ENCODE measurements around the gene TDRD7.
A peak's percentile ranks its signal among the peaks of the same experiment; 100 is the strongest.
"Not testable (repeated sequence)": the region's sequence is repeated elsewhere in the genome, so short reads cannot be mapped to it uniquely, and the experiment has no call there.

TDRD7 gene

DNA sequence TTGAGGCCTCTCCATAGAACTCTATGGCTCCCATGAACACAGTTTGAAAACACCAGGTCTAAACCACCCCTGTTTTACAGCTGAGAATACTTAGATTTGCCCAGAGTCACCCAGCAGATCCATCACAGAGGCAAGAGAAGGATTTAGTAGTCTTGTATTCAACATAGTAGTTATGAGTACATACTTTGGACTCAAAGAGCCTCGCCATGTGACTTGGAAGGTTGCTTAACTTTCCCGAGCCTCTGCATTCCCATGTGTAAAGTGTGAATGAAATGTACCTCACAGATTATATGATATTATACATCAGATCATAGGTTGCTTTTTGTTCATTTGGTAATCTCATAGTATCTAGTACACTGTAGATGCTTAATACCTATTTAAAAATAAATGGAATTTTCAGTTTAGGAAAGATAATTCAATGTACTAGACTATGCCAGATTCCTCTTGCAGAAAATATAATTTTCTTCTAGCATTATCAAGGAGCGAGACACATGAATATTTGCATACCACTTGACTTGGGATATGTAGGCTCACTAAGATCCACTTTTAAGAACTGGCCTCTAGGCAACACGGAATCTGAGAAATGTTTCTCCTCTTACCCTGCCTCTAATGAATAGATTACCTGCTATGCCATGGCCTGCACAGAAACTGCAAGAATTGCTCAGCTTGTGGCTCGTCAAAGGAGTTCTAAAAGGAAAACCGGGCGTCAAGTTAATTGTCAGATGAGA, 18.6 kb downstream of the TDRD7 start:
- FAIRE-seq (no peak), DNase-seq (ENCODE audit: insufficient read length) (no peak)
- TF ChIP-seq TAF1 (IDR thresholded peaks at IDR 0.05; ENCODE audit: borderline replicate concordance, low read depth, low read length), result no peak
- TF ChIP-seq POLR2A (IDR thresholded peaks at IDR 0.05; ENCODE audit: low read depth, low read length), result no peak
- no peak for TF ChIP-seq POLR2AphosphoS5 (IDR thresholded peaks at IDR 0.05; ENCODE audit: low read depth, low read length)

DNA sequence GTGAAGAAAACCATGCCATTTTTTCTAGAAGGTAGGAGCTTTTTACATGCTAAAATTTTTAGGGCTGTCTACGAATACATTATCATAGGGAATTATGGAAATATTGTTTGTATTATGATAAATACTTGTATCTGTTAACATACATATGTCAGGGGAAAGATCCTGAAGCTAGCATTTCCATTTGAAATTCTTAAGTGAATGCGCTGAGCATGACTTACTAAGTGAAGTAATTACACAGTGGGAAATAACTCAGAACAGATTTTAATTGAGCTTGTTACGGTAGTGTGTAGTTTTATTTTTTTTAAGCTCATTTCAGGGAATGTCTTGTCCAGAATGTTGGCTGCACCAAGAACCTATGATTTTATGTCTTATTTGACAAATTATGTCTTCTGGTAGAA, 19.1 kb downstream of the TDRD7 start:
- FAIRE-seq (peak; percentile 5), DNase-seq (ENCODE audit: insufficient read length) (no peak)
- TF ChIP-seq TAF1 (IDR thresholded peaks at IDR 0.05; ENCODE audit: borderline replicate concordance, low read depth, low read length) (no peak), POLR2AphosphoS5 (IDR thresholded peaks at IDR 0.05; ENCODE audit: low read depth, low read length) (no peak), POLR2A (IDR thresholded peaks at IDR 0.05; ENCODE audit: low read depth, low read length) (no peak)

DNA sequence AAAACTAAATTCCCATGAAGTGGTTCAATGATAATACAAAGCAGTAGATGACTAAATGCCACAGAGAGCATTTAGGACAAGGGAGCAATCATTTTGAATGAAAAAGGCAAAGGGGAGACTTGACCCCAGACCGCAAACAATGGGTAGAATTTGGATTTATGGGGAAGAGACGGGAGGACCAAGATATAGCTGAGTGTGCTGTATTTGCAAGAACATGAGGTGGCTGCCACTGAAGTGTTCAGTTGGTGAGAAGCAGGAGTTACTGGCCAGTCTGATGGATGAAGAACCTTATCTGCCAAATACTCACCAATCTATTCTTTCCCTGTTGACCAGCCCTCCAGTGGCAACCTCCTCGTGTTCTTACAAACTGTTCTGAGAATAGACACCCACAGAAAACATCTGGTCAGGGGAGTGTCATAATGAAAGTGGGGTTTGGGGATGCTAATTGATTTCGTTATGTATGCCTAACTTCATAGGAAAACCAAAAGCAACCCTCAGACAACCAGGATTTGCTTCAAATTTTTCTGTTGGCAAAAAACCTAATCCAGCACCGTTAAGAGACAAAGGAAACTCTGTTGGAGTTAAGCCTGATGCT, 19.8 kb downstream of the TDRD7 start:
- TF ChIP-seq POLR2A (IDR thresholded peaks at IDR 0.05; ENCODE audit: low read depth, low read length) (no peak), TAF1 (IDR thresholded peaks at IDR 0.05; ENCODE audit: borderline replicate concordance, low read depth, low read length) (no peak), POLR2AphosphoS5 (IDR thresholded peaks at IDR 0.05; ENCODE audit: low read depth, low read length) (no peak)
- DNase-seq (ENCODE audit: insufficient read length) (no peak), FAIRE-seq (peak; percentile 51)

DNA sequence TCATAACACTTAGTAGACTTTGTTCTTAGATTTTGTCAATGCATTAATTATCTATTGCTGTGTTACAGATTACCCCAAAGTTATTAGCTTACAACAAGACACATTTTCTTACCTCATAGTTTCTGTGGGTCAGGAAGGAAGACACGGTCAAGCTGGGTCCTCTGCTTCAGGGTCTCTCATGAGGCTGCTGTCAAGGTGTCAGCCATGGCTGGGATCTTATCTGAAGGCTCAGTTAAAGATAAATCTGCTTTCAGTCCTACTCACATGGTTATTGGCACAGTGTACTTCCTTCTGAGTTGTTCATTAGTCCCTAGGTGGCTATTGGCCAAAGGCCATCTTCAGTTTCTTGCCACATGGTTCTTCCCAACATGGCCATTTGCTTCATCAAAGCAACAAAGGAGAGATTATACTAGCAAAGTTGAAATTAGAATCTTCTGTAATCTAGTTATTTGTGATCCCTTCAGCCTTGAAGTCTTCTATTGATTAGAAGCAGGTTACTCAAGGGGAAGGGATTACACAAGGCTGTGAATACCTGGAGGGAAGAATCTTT, 25.2 kb downstream of the TDRD7 start:
- TF ChIP-seq POLR2A (IDR thresholded peaks at IDR 0.05; ENCODE audit: low read depth, low read length) (no peak), TAF1 (IDR thresholded peaks at IDR 0.05; ENCODE audit: borderline replicate concordance, low read depth, low read length) (no peak), POLR2AphosphoS5 (IDR thresholded peaks at IDR 0.05; ENCODE audit: low read depth, low read length) (no peak)
- DNase-seq (ENCODE audit: insufficient read length) (no peak), FAIRE-seq (no peak)

DNA sequence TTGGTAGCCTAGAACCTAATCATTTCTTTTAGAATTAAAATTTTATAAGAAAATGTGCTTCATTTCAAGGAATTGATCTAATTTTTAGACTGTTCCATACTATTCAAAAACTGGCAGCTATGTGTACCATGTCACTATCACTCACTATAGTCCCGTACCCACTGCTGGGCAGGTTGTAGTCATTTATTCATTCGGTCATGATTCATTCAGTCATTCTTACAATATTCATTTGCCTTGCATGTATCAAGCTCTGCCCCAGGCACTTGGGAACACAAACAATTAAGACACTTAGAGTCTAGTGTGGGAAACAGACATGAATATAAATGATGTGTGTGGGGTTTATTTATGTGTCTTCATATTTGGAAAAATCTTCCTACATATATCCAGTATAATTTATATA, 26.4 kb downstream of the TDRD7 start:
- DNase-seq (ENCODE audit: insufficient read length) (no peak), FAIRE-seq (no peak)
- TF ChIP-seq POLR2A (IDR thresholded peaks at IDR 0.05; ENCODE audit: low read depth, low read length), result no peak
- TF ChIP-seq POLR2AphosphoS5 (IDR thresholded peaks at IDR 0.05; ENCODE audit: low read depth, low read length), result no peak
- no peak for TF ChIP-seq TAF1 (IDR thresholded peaks at IDR 0.05; ENCODE audit: borderline replicate concordance, low read depth, low read length)

DNA sequence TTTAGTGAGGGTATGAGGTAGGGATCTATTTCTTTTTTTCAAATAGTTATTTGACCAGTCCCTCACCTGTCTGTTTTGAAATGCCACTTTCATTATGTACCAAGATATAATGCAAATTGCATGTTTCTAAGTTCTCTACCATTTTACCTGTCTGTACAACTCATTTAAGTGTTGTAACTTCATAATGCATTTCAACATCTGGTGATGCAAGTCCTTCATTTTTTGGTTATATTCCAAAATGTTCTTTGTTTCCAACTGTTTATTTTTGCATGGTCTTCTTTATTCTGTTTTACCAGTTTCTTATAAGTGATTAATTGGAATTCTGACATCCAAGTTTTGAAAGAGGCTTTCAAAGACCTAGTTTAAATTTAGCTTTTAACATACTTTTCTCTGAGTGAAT, 26.8 kb downstream of the TDRD7 start:
- FAIRE-seq, result no peak
- no peak for DNase-seq (ENCODE audit: insufficient read length)
- no peak for TF ChIP-seq TAF1 (IDR thresholded peaks at IDR 0.05; ENCODE audit: borderline replicate concordance, low read depth, low read length)

DNA sequence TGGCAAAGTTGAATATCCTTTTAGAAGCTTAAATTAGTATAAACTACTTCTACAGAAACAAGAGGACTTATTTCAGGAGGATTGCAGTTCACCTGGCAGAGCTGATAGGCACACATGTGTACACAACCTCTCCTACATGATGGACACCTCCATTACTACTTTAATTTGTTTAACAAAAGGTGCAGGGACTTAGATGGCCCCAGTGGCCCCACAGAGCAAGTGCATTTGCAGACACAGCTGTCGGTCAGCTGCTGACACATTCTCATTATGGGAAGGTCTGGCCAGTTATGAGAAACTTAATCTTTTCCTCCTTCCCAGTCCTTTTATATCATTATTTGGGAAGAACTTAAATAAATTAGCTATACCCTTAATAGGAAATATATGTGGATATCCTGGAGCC, 28.3 kb downstream of the TDRD7 start:
- no peak for TF ChIP-seq TAF1 (IDR thresholded peaks at IDR 0.05; ENCODE audit: borderline replicate concordance, low read depth, low read length)
- FAIRE-seq (no peak), DNase-seq (ENCODE audit: insufficient read length) (no peak)

DNA sequence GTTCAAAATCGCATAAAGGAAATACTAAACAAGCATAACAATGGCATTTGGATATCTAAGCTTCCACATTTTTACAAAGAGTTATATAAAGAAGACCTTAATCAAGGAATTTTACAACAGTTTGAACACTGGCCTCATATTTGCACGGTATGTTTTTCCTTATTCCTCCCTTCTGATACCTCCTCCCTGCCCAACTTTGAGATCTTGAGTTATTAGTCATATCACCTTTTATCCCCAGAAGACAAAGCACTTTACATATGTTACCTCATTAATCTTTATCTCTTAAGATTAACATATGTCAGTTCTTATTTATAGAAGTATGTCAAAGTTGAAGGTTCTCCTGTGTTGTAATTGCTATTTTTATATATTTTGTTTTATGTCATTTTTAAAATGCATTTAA, 29.8 kb downstream of the TDRD7 start:
- peak; percentile 33 for FAIRE-seq
- DNase-seq (ENCODE audit: insufficient read length), result no peak
- TF ChIP-seq POLR2A (IDR thresholded peaks at IDR 0.05; ENCODE audit: low read depth, low read length), result no peak
- no peak for TF ChIP-seq TAF1 (IDR thresholded peaks at IDR 0.05; ENCODE audit: borderline replicate concordance, low read depth, low read length)
- no peak for TF ChIP-seq POLR2AphosphoS5 (IDR thresholded peaks at IDR 0.05; ENCODE audit: low read depth, low read length)

DNA sequence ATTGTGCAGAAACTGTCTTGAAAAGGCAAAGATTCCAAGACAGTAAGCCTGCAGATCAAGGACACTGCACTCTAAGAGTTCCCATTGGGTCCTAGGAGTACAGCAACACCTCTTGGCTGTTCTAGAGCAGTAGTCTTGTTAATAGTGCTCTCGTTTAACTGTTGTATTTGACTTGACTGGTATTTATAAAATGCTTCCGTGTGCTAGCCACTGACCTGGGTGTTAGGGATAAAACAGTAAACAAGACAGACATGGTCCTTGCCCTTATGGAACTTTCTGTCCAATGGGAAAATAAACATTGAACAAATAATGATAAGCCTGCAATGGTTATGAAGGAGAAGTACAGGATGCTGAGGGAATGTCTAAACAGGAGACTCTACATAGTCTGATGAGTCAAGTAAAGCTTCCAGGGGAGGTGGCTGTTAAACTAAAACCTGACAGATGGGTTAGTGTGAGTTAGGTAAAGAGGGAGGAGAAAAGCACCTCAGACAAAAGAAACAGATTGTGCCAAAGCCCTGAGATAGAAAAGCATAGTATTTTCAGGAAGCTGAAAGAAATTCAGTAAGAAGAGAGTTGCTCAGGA, 33.3 kb downstream of the TDRD7 start:
- DNase-seq (ENCODE audit: insufficient read length), result no peak
- TF ChIP-seq POLR2AphosphoS5 (IDR thresholded peaks at IDR 0.05; ENCODE audit: low read depth, low read length) (no peak), POLR2A (IDR thresholded peaks at IDR 0.05; ENCODE audit: low read depth, low read length) (no peak), TAF1 (IDR thresholded peaks at IDR 0.05; ENCODE audit: borderline replicate concordance, low read depth, low read length) (no peak)
- no peak for FAIRE-seq

DNA sequence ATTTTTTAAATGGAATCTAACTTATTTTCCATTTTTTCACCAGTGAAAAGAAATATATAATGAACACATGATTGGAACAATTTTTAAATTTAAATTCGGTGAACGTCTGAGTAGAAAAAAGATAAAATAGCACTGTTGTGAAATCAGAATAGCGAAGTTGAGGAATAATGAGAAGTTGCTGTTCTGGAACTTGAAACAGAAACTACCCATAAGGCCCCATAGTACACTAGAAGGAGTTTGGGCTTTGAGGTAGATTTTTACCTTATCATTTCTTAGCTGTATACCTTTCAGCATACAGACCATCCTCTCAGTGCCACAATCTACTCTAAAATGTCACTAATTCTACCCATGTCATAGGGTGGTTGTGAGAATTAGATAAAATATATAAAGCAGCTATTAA, 35.1 kb downstream of the TDRD7 start:
- TF ChIP-seq TAF1 (IDR thresholded peaks at IDR 0.05; ENCODE audit: borderline replicate concordance, low read depth, low read length), result no peak
- no peak for TF ChIP-seq POLR2A (IDR thresholded peaks at IDR 0.05; ENCODE audit: low read depth, low read length)
- TF ChIP-seq POLR2AphosphoS5 (IDR thresholded peaks at IDR 0.05; ENCODE audit: low read depth, low read length), result no peak
- DNase-seq (ENCODE audit: insufficient read length) (no peak), FAIRE-seq (no peak)

DNA sequence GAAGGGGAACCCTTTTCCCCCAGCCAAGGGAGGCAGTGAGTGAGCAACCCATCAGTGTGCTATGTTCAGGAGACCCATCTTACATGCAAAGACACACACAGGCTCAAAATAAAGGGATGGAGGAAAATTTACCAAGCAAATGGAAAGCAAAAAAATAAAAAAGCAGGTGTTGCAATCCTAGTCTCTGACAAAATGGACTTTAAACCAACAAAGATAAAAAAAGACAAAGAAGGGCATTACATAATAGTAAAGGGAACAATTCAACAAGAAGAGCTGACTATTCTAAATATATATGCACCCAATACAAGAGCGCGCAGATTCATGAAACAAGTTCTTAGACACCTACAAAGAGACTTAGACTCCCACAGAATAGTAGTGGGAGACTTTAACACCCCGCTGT, 41.7 kb downstream of the TDRD7 start:
- DNase-seq (ENCODE audit: insufficient read length); FAIRE-seq: not testable (repeated sequence)

DNA sequence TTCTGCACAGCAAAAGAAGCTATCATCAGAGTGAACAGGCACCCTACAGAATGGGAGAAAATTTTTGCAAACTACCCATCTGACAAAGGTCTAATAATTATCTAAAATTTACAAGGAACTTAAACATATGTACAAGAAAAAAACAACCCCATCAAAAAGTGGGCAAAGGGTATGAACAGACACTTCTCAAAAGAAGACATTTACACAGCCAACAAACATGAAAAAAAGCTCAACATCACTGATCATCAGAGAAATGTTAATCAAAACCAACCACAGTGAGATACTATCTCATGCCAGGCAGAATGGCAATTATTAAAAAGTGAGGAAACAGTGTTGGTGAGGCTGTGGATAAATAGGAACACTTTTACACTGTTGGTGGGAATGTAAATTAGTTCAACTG, 44.9 kb downstream of the TDRD7 start:
- DNase-seq (ENCODE audit: insufficient read length); FAIRE-seq: not testable (repeated sequence)
